Activated CD4-positive, alpha-beta T cell treated with anti-CD3 and anti-CD28 coated beads for 36 hours (primary cell): ENCODE data around the gene GMCL1. TPM values are rescaled to one million over a fixed set of nuclear protein-coding genes. Genes with fewer than 3 reads are reported as not detected.

Experiments
- total RNA-seq, 2 experiments: library from RNA; stranded (reverse); gene quantifications; one replicate each; pipeline ENCODE4 v1.2.3, GENCODE V29; 2021

Gene GMCL1
- total RNA-seq, 2 experiments from 2014 or later = 14.5 to 20.3 TPM

Other genes with a start within 250 kb of the GMCL1 start
- gene AAK1, start 185.9 kb upstream of the GMCL1 start, total RNA-seq = 100 to 1,000 TPM in 1 of 2 experiments, 10 to 100 TPM in 1; 95.9 to 104 TPM
- 10 to 100 TPM; 24.8 to 30.7 TPM for gene ANXA4, start 87.5 kb upstream of the GMCL1 start, total RNA-seq
- 10 to 100 TPM; 67.7 to 76.6 TPM for gene SNRNP27, start 64.3 kb downstream of the GMCL1 start, total RNA-seq
- 10 to 100 TPM in 1 of 2 experiments, 1 to 10 TPM in 1; 6.1 to 10.6 TPM for gene MXD1, start 85.4 kb downstream of the GMCL1 start, total RNA-seq
- gene ASPRV1, start 132.0 kb downstream of the GMCL1 start, total RNA-seq = under 1 TPM; 0.32 to 0.73 TPM